Ascending aorta (tissue), 2 donors: ENCODE data around the gene MTOR. TPM values are rescaled to one million over a fixed set of nuclear protein-coding genes. Genes with fewer than 3 reads are reported as not detected.

Experiments
- DNase-seq, 2 donors: peaks; one replicate each; pipeline ENCODE4 v3.0.0-alpha.2; 2019; ENCODE audit warnings: low spot score in 2 of 2
- H3K27ac ChIP-seq, 2 donors: fragments of 200-600 bp; sonication (generic); one replicate each; pipeline ENCODE4 v1.5.1; 2016 to 2017; ENCODE audit warnings: mild to moderate bottlenecking in 1 of 2
- H3K27me3 ChIP-seq: fragments of 200-600 bp; sonication (generic); one replicate; pipeline ENCODE4 v1.5.1; 2017
- H3K36me3 ChIP-seq, 2 donors: fragments of 200-600 bp; sonication (generic); one replicate each; pipeline ENCODE4 v1.5.1; 2016
- H3K4me1 ChIP-seq, 2 donors: fragments of 200-600 bp; sonication (generic); one replicate each; pipeline ENCODE4 v1.5.1; 2016 to 2017; ENCODE audit warnings: mild to moderate bottlenecking in 1 of 2
- H3K4me3 ChIP-seq, 2 donors: fragments of 200-600 bp; sonication (generic); one replicate each; pipeline ENCODE4 v1.5.1; 2016 to 2017; ENCODE audit warnings: mild to moderate bottlenecking in 1 of 2
- H3K9me3 ChIP-seq, 2 donors: fragments of 200-600 bp; sonication (generic); one replicate each; pipeline ENCODE4 v1.5.1; 2016
- CTCF ChIP-seq, 3 experiments: fragments of 200-600 bp in 2 of 3; fragments of 450-650 bp in 1 of 3; sonication (generic) in 2 of 3; IDR thresholded peaks; one replicate each; pipeline ENCODE4 v1.5.1; 2016 to 2019; ENCODE audit warnings: antibody characterized with exemption in 3 of 3, mild to moderate bottlenecking in 1 of 3, moderate library complexity in 1 of 3
- intact Hi-C: fragments of 100-400 bp; cut with DNase I; formaldehyde crosslinking; loops from one replicate; pipeline ENCODE4 v1.15.1; 2023
- total RNA-seq: library from RNA; depleted of rRNA; stranded (reverse); fragments of >200 nt; gene quantifications from one replicate; pipeline ENCODE4 v1.1.0, GENCODE V29; 2016

The MTOR gene
- total RNA-seq, 1 donor from 2014 or later = 28.0 TPM

- intact Hi-C loops = no loop called here
- Histone ChIP-seq H3K36me3 (peaks cover 17 to 31% of the 10 kb centered on the region in 2 donors), H3K27me3 (no peaks in the 10 kb centered on the region), H3K27ac (no peak overlapping the region), H3K4me1 (peaks cover 11 to 16% of the 10 kb centered on the region in 2 donors), H3K9me3 (no peaks in the 10 kb centered on the region), H3K4me3 (no peak overlapping the region)
- no peak for DNase-seq
- TF ChIP-seq CTCF (IDR thresholded peaks at IDR 0.05) = no peak
These were observed 204.3 kb downstream of the MTOR start for GRCh38 chr1:11058026-11058425.

- Histone ChIP-seq H3K27ac (no peak overlapping the region), H3K27me3 (no peaks in the 10 kb centered on the region), H3K4me1 (peaks cover 11 to 16% of the 10 kb centered on the region in 2 donors), H3K36me3 (peaks cover 17 to 31% of the 10 kb centered on the region in 2 donors), H3K4me3 (no peak overlapping the region), H3K9me3 (no peaks in the 10 kb centered on the region)
- DNase-seq = no peak
- intact Hi-C loops = no loop called here
- no peak for TF ChIP-seq CTCF (IDR thresholded peaks at IDR 0.05)
These were observed 204.9 kb downstream of the MTOR start for GRCh38 chr1:11057477-11057876.

Other genes with a start within 250 kb of the MTOR start
- gene TARDBP, start 249.9 kb downstream of the MTOR start, total RNA-seq = 83.5 TPM
- not detected for gene MASP2, start 215.3 kb downstream of the MTOR start, total RNA-seq
- 175 TPM for gene SRM, start 202.5 kb downstream of the MTOR start, total RNA-seq
- 38.7 TPM for gene EXOSC10, start 162.7 kb downstream of the MTOR start, total RNA-seq
- gene ANGPTL7, start 73.2 kb downstream of the MTOR start, total RNA-seq = 2.0 TPM
- gene UBIAD1, start 10.6 kb upstream of the MTOR start, total RNA-seq = 53.0 TPM
- not detected for gene DISP3, start 216.6 kb upstream of the MTOR start, total RNA-seq